ENCODE data around the gene GSK3A.

The GSK3A gene

GRCh38 chr19:42285541-42285941, 43.1 kb upstream of the GSK3A start:
- Histone ChIP-seq H3K9me3 (replicated peaks in 1 of 2; ENCODE audit: control insufficient read depth in 2 of 2, insufficient read depth in 1 of 2, low read depth in 1 of 2, low read length in 2 of 2) (peaks cover 0 to 2% of the 10 kb centered on the region in 2 donors), H3K9ac (ENCODE audit: low read depth, low read length, poor library complexity) (no peak overlapping the region), H3K27ac (replicated peaks; ENCODE audit: low read length) (peak overlapping the region; percentile 50), H3K36me3 (replicated peaks in 1 of 2; ENCODE audit: control insufficient read depth in 2 of 2, insufficient read depth in 2 of 2, low read length in 2 of 2) (peaks cover 44 to 51% of the 10 kb centered on the region in 2 donors), H3K4me2 (ENCODE audit: insufficient read depth, low read length, poor library complexity, severe bottlenecking) (peak overlapping the region; percentile 97), H3K27me3 (ENCODE audit: control insufficient read depth in 3 of 3, insufficient read depth in 3 of 3, low read depth in 1 of 3, low read length in 3 of 3) (peaks cover 0 to 2% (median 0%) of the 10 kb centered on the region in 3 experiments), H2BK5ac (ENCODE audit: low read length) (peak overlapping the region; percentile 62), H3K4ac (ENCODE audit: low read length) (no peak overlapping the region), H4K91ac (ENCODE audit: low read depth, low read length, poor library complexity) (no peak overlapping the region), H3K18ac (ENCODE audit: low read length) (peak overlapping the region; percentile 42), H2BK120ac (ENCODE audit: low read depth, low read length) (no peak overlapping the region), H3K4me3 (ENCODE audit: low read length in 2 of 2) (peak overlapping the region; percentile 87 to 96), H3K14ac (ENCODE audit: low read length) (no peak overlapping the region), H2BK12ac (ENCODE audit: low read length) (no peak overlapping the region), H4K8ac (ENCODE audit: low read depth, low read length) (no peak overlapping the region), H3K23ac (ENCODE audit: low read depth, low read length, poor library complexity) (no peak overlapping the region), H3K4me1 (ENCODE audit: control insufficient read depth in 2 of 2, insufficient read depth in 1 of 2, low read depth in 1 of 2, low read length in 2 of 2) (peaks cover 35 to 38% of the 10 kb centered on the region in 2 donors), H2BK15ac (ENCODE audit: low read length) (no peak overlapping the region), H2AK5ac (ENCODE audit: low read depth, low read length) (peak overlapping the region; percentile 91), H2AFZ (ENCODE audit: low read length) (no peak overlapping the region), H3K79me1 (ENCODE audit: low read depth, low read length) (peaks cover 29% of the 10 kb centered on the region)
- no CpG with 5 or more reads among the region's 5 CpGs for WGBS, 2 donors (ENCODE audit: extremely low coverage in 2 of 2, insufficient read length in 2 of 2, insufficient replicate concordance in 1 of 2)
- DNase-seq (ENCODE audit: low spot score): no peak

GRCh38 chr19:42284591-42285341, 42.4 kb upstream of the GSK3A start:
- H3K27ac ChIP-seq (replicated peaks; ENCODE audit: low read length): peak overlapping the region; percentile 50
- no CpG with 5 or more reads among the region's 41 CpGs for WGBS, 2 donors (ENCODE audit: extremely low coverage in 2 of 2, insufficient read length in 2 of 2, insufficient replicate concordance in 1 of 2)

GRCh38 chr19:42284066-42284501, 41.7 kb upstream of the GSK3A start:
- DNase-seq (ENCODE audit: low spot score): peak; percentile 68
- no peak overlapping the region for H2BK12ac ChIP-seq (ENCODE audit: low read length)
- no peak overlapping the region for H2BK5ac ChIP-seq (ENCODE audit: low read length)
- peak overlapping the region; percentile 32 for H3K4me2 ChIP-seq (ENCODE audit: insufficient read depth, low read length, poor library complexity, severe bottlenecking)
- H3K79me1 ChIP-seq (ENCODE audit: low read depth, low read length): peaks cover 27% of the 10 kb centered on the region
- peak overlapping the region; percentile 66 for H3K23ac ChIP-seq (ENCODE audit: low read depth, low read length, poor library complexity)
- no CpG with 5 or more reads among the region's 76 CpGs for WGBS, 2 donors (ENCODE audit: extremely low coverage in 2 of 2, insufficient read length in 2 of 2, insufficient replicate concordance in 1 of 2)
- H3K14ac ChIP-seq (ENCODE audit: low read length): no peak overlapping the region
- no peak overlapping the region for H2BK120ac ChIP-seq (ENCODE audit: low read depth, low read length)
- H4K91ac ChIP-seq (ENCODE audit: low read depth, low read length, poor library complexity): no peak overlapping the region
- no peak overlapping the region for H3K4ac ChIP-seq (ENCODE audit: low read length)
- peak overlapping the region; percentile 97 for H3K27ac ChIP-seq (replicated peaks; ENCODE audit: low read length)
- peaks cover 0 to 2% (median 0%) of the 10 kb centered on the region in 3 experiments for H3K27me3 ChIP-seq (ENCODE audit: control insufficient read depth in 3 of 3, insufficient read depth in 3 of 3, low read depth in 1 of 3, low read length in 3 of 3)
- H2BK15ac ChIP-seq (ENCODE audit: low read length): no peak overlapping the region
- H3K18ac ChIP-seq (ENCODE audit: low read length): peak overlapping the region; percentile 98
- peak overlapping the region; percentile 92 for H3K9ac ChIP-seq (ENCODE audit: low read depth, low read length, poor library complexity)
- H2AK5ac ChIP-seq (ENCODE audit: low read depth, low read length): no peak overlapping the region
- H3K9me3 ChIP-seq (replicated peaks in 1 of 2; ENCODE audit: control insufficient read depth in 2 of 2, insufficient read depth in 1 of 2, low read depth in 1 of 2, low read length in 2 of 2): peaks cover 0 to 2% of the 10 kb centered on the region in 2 donors
- H2AFZ ChIP-seq (ENCODE audit: low read length): peak overlapping the region; percentile 67
- peaks cover 41 to 42% of the 10 kb centered on the region in 2 donors for H3K4me1 ChIP-seq (ENCODE audit: control insufficient read depth in 2 of 2, insufficient read depth in 1 of 2, low read depth in 1 of 2, low read length in 2 of 2)
- peak overlapping the region; percentile 84 to 96 for H3K4me3 ChIP-seq (ENCODE audit: low read length in 2 of 2)
- H4K8ac ChIP-seq (ENCODE audit: low read depth, low read length): no peak overlapping the region
- peaks cover 29 to 37% of the 10 kb centered on the region in 2 donors for H3K36me3 ChIP-seq (replicated peaks in 1 of 2; ENCODE audit: control insufficient read depth in 2 of 2, insufficient read depth in 2 of 2, low read length in 2 of 2)

More at GRCh38 chr19:42284591-42285341, 42.4 kb upstream of the GSK3A start:
- Histone ChIP-seq H2BK120ac (ENCODE audit: low read depth, low read length) (no peak overlapping the region), H2AFZ (ENCODE audit: low read length) (peak overlapping the region; percentile 39), H3K4ac (ENCODE audit: low read length) (peak overlapping the region; percentile 81), H3K79me1 (ENCODE audit: low read depth, low read length) (peaks cover 28% of the 10 kb centered on the region), H3K9me3 (replicated peaks in 1 of 2; ENCODE audit: control insufficient read depth in 2 of 2, insufficient read depth in 1 of 2, low read depth in 1 of 2, low read length in 2 of 2) (peaks cover 0 to 2% of the 10 kb centered on the region in 2 donors), H3K36me3 (replicated peaks in 1 of 2; ENCODE audit: control insufficient read depth in 2 of 2, insufficient read depth in 2 of 2, low read length in 2 of 2) (peaks cover 36 to 44% of the 10 kb centered on the region in 2 donors), H2BK15ac (ENCODE audit: low read length) (no peak overlapping the region), H4K8ac (ENCODE audit: low read depth, low read length) (peak overlapping the region; percentile 58), H3K14ac (ENCODE audit: low read length) (peak overlapping the region; percentile 97), H3K23ac (ENCODE audit: low read depth, low read length, poor library complexity) (peak overlapping the region; percentile 44), H3K27me3 (ENCODE audit: control insufficient read depth in 3 of 3, insufficient read depth in 3 of 3, low read depth in 1 of 3, low read length in 3 of 3) (peaks cover 0 to 2% (median 0%) of the 10 kb centered on the region in 3 experiments), H3K4me2 (ENCODE audit: insufficient read depth, low read length, poor library complexity, severe bottlenecking) (peak overlapping the region; percentile 97), H2BK12ac (ENCODE audit: low read length) (no peak overlapping the region), H4K91ac (ENCODE audit: low read depth, low read length, poor library complexity) (no peak overlapping the region), H3K9ac (ENCODE audit: low read depth, low read length, poor library complexity) (peak overlapping the region; percentile 94), H3K4me1 (ENCODE audit: control insufficient read depth in 2 of 2, insufficient read depth in 1 of 2, low read depth in 1 of 2, low read length in 2 of 2) (peaks cover 35 to 38% of the 10 kb centered on the region in 2 donors), H3K4me3 (ENCODE audit: low read length in 2 of 2) (peak overlapping the region; percentile 87 to 96), H2AK5ac (ENCODE audit: low read depth, low read length) (peak overlapping the region; percentile 82), H2BK5ac (ENCODE audit: low read length) (peak overlapping the region; percentile 62), H3K18ac (ENCODE audit: low read length) (peak overlapping the region; percentile 92)
- peak; percentile 29 for DNase-seq (ENCODE audit: low spot score)

Data from neuronal stem cell (in vitro differentiated cells).